ENCODE results near the gene PPP1R1A. TPM values are rescaled to one million over a fixed set of nuclear protein-coding genes. Genes with fewer than 3 reads are reported as not detected.

The PPP1R1A gene
- total RNA-seq, 1 donor from 2014 or later, result 2.3 TPM

- Histone ChIP-seq H3F3A (ENCODE audit: low read depth) (peaks cover 25% of the 10 kb centered on the region), H3K36me3 (no peaks in the 10 kb centered on the region), H3K9me3 (ENCODE audit: low read depth) (no peaks in the 10 kb centered on the region), H3K4me2 (peak overlapping the region; percentile 69), H3K4me1 (peaks cover 29% of the 10 kb centered on the region), H3K27me3 (peaks cover 52% of the 10 kb centered on the region), H3K4me3 (no peak overlapping the region), H4K20me1 (ENCODE audit: low read depth) (no peaks in the 10 kb centered on the region), H3K27ac (no peak overlapping the region), H3K9ac (no peak overlapping the region), H2AFZ (replicated peaks) (peak overlapping the region; percentile 29), H3K79me2 (ENCODE audit: low read depth) (no peaks in the 10 kb centered on the region)
- DNase-seq (ENCODE audit: low spot score), result no peak
- Mint-ChIP-seq H3K27me3 (ENCODE audit: insufficient read depth, low read depth) (peaks cover 3% of the 10 kb centered on the region), H3K9me3 (peaks cover 2% of the 10 kb centered on the region), H3K4me3 (no peak overlapping the region), H3K4me1 (peaks cover 50% of the 10 kb centered on the region), H3K27ac (no peak overlapping the region), H3K36me3 (peaks cover 9% of the 10 kb centered on the region)
- TF ChIP-seq EZH2phosphoT487 (IDR thresholded peaks at IDR 0.05) (no peak), EZH2 (IDR thresholded peaks at IDR 0.05) (no peak), CTCF (IDR thresholded peaks at IDR 0.05) (no peak)
Measured at GRCh38 chr12:54561164-54561563, 27.3 kb downstream of the PPP1R1A start.

GRCh38 chr12:54560374-54560858 lies 28.0 kb downstream of the PPP1R1A start:
- Mint-ChIP-seq H3K27me3 (ENCODE audit: insufficient read depth, low read depth) (peaks cover 3% of the 10 kb centered on the region), H3K4me3 (no peak overlapping the region), H3K9me3 (peaks cover 2% of the 10 kb centered on the region), H3K36me3 (peaks cover 9% of the 10 kb centered on the region), H3K27ac (no peak overlapping the region), H3K4me1 (peaks cover 43% of the 10 kb centered on the region)
- peaks cover 17% of the 10 kb centered on the region for H3F3A ChIP-seq (ENCODE audit: low read depth)
- peaks cover 59% of the 10 kb centered on the region for H3K27me3 ChIP-seq
- no peaks in the 10 kb centered on the region for H3K79me2 ChIP-seq (ENCODE audit: low read depth)
- no peak overlapping the region for H3K9ac ChIP-seq
- peak overlapping the region; percentile 69 for H3K4me2 ChIP-seq
- H3K4me3 ChIP-seq, result peak overlapping the region; percentile 33
- no peak overlapping the region for H3K27ac ChIP-seq
- peaks cover 22% of the 10 kb centered on the region for H3K4me1 ChIP-seq
- H2AFZ ChIP-seq (replicated peaks), result peak overlapping the region; percentile 59
- no peaks in the 10 kb centered on the region for H3K9me3 ChIP-seq (ENCODE audit: low read depth)
- TF ChIP-seq EZH2phosphoT487 (IDR thresholded peaks at IDR 0.05), result no peak
- TF ChIP-seq CTCF (IDR thresholded peaks at IDR 0.05), result no peak
- no peak for TF ChIP-seq EZH2 (IDR thresholded peaks at IDR 0.05)
- H4K20me1 ChIP-seq (ENCODE audit: low read depth), result no peaks in the 10 kb centered on the region
- H3K36me3 ChIP-seq, result no peaks in the 10 kb centered on the region
- peak; percentile 91 for DNase-seq (ENCODE audit: low spot score)

GRCh38 chr12:54558759-54559158 lies 29.7 kb downstream of the PPP1R1A start:
- Histone ChIP-seq H3K4me1 (peaks cover 9% of the 10 kb centered on the region), H3K9me3 (ENCODE audit: low read depth) (no peaks in the 10 kb centered on the region), H4K20me1 (ENCODE audit: low read depth) (no peaks in the 10 kb centered on the region), H3K36me3 (no peaks in the 10 kb centered on the region), H3K4me2 (no peak overlapping the region), H3K27me3 (peaks cover 76% of the 10 kb centered on the region), H3K27ac (no peak overlapping the region), H3K79me2 (ENCODE audit: low read depth) (no peaks in the 10 kb centered on the region), H3K4me3 (no peak overlapping the region), H3K9ac (no peak overlapping the region), H3F3A (ENCODE audit: low read depth) (peaks cover under 1% of the 10 kb centered on the region), H2AFZ (replicated peaks) (no peak overlapping the region)
- no peak for TF ChIP-seq EZH2phosphoT487 (IDR thresholded peaks at IDR 0.05)
- no peak for TF ChIP-seq EZH2 (IDR thresholded peaks at IDR 0.05)
- TF ChIP-seq CTCF (IDR thresholded peaks at IDR 0.05), result no peak
- H3K9me3 Mint-ChIP-seq, result no peaks in the 10 kb centered on the region
- H3K27me3 Mint-ChIP-seq (ENCODE audit: insufficient read depth, low read depth), result peaks cover 3% of the 10 kb centered on the region
- DNase-seq (ENCODE audit: low spot score), result no peak
- H3K4me1 Mint-ChIP-seq, result peaks cover 28% of the 10 kb centered on the region
- no peak overlapping the region for H3K27ac Mint-ChIP-seq
- no peak overlapping the region for H3K4me3 Mint-ChIP-seq
- peaks cover 9% of the 10 kb centered on the region for H3K36me3 Mint-ChIP-seq

All from neural progenitor cell (in vitro differentiated cells).